HG03060 (cell line): ENCODE results near the gene ST6GALNAC4.

Experiments
- ATAC-seq: cut with Tn5 transposase; IDR thresholded peaks from one replicate; pipeline ENCODE4 v1.9.1; 2021; ENCODE audit warnings: low read depth, moderate number of reproducible peaks; ENCODE audit not compliant: unreplicated experiment

Gene ST6GALNAC4, protein sequence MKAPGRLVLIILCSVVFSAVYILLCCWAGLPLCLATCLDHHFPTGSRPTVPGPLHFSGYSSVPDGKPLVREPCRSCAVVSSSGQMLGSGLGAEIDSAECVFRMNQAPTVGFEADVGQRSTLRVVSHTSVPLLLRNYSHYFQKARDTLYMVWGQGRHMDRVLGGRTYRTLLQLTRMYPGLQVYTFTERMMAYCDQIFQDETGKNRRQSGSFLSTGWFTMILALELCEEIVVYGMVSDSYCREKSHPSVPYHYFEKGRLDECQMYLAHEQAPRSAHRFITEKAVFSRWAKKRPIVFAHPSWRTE

DNA sequence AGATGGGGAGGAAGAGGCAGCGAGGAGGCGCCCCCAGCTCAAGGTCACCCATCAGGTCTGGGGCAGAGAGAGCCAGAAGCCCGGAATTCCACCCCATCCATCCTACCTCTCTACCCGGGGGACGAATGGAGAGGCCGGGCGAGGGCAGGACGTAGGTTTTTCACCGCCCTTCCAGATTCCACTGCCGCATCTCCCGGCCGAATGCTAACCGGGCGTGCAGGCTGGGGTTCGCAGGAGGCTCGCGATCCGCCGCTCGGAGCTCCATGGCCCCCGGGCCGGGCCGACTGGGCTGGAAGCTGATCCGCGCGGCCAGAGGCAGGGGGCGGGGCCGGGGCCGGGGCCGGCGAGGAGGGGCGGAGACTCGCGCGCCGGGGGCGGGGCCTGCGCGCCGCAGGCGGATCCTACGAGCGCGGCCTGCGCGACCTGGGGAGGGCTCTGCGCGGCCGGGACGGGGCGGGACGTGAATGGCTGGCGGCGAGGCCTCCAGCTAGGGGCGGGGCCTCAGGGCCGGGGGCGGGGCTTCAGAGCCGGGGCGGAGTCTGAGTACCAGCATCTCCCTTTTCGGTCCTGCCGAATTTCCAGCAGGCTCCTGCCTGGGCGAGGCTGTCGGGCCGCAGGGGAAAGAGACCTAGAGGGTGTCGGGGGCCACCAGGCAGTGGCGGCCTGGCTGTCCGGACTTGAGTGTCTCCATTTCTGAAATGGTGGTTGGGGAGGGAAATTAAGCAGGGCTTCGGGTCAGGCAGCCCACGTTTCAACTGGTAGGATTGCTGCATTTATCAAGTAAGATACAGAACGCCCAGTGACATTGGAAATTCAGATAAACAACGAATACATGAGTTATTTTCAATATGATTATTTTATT lies at the start of gene ST6GALNAC4:
Gene ST6GALNAC4 (minus strand): TSS at position 322 of the 862 bp plus-strand sequence. CDS start 622 bp downstream, outside the sequence.
- ATAC-seq, result no peak

- no peak for ATAC-seq
Observed at GRCh38 chr9:127965953-127966352, 49.1 kb upstream of the ST6GALNAC4 start.

DNA sequence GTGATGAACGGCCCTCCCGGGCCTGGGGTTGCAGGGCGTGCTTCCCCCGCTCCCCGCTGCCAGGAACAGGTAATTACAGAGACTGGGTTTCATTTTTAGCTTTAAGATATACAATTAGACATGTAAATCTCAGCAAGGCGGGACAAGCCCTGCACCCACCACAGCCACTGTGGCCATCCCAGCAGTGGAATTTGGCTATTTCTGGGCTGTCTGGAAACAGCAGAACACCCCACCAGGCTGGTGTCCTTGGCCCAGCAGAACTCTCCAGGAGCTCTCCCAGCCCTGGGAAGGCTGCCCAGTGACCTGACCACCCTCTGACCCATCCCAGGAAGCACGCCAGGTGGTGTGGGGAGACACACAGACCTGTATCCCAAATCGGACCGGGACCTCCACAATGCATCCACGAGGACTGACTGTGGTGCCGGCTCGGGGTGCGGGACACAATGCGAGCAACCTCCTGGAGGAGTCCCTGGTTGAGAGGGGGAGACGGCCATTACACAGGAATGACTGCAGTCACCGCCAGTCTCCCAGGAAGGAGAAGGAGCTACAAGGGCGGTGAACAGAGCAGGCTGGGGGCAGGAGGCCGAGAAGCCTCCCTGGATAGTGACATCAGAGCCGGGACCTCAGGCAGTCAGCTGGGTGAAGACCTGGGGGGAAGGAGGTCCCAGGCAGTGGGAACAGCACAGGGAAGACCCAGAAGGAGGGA lies 46.7 kb upstream of the ST6GALNAC4 start:
- no peak for ATAC-seq

GRCh38 chr9:127963041-127963358 lies 46.2 kb upstream of the ST6GALNAC4 start:
- ATAC-seq, result no peak

DNA sequence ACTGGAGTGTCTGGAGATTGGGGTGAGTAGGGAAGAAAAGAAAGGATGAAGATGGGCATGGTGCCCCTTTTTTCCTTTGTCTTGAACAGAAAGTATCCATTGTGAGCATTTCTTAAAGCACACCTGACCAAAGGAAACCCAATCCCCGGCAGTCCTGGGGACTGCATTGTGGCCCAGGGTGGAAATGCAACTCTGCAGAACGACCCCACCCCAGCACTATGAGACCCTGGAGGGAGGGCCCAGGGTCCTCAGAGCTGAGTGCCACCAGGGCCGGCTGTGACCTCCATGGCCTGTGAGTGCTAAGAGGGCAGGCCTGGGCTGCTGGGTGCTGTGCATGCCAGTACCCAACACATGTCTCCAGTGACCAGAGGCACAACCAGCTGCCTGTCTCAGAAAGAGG lies 45.4 kb upstream of the ST6GALNAC4 start:
- ATAC-seq, result no peak

DNA sequence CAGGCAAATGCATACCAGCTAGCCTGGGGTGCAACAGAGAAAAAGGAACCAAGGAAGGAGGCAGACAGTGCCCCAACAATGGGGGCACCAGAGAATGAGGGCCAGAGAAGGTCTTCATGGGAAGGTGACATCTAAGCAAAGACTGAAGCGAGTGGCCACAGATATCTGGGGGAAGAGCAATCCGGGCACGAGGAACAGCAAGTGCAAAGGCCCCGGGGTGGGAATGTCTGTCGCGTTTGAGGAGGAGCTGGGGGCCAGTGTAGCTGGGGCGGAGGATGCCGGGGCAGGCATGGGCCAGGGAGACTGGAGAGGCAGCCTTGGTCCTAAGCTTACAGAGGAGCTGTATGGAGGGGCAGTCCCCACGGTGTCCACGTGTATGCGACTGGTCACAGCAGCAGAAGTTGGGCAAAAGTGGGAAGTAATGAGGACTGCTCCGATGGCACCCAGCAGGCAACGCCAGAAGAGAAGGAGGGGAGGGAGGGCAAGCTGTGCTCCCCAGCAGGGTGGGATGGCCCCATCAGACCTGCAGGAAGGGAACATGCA lies 44.8 kb upstream of the ST6GALNAC4 start:
- ATAC-seq, result no peak

DNA sequence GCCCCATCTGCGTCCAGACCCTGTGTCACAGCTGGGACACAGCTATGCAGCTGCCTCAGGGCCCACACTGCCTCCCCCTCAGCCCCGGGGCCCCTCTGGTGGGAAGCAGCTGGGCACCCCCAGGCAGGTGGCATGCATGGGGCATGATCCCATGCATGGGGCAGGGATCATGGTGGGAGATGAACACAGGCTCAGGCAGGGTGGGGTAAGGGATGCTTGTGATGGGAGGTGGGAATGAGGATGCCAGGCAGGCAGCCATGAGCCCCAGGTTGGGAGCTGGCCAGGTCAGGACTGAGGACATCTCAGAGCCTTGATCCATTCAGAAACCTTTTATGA lies 44.3 kb upstream of the ST6GALNAC4 start:
- ATAC-seq, result no peak

- ATAC-seq, result no peak
Observed at GRCh38 chr9:127960410-127961154, 43.7 kb upstream of the ST6GALNAC4 start.

DNA sequence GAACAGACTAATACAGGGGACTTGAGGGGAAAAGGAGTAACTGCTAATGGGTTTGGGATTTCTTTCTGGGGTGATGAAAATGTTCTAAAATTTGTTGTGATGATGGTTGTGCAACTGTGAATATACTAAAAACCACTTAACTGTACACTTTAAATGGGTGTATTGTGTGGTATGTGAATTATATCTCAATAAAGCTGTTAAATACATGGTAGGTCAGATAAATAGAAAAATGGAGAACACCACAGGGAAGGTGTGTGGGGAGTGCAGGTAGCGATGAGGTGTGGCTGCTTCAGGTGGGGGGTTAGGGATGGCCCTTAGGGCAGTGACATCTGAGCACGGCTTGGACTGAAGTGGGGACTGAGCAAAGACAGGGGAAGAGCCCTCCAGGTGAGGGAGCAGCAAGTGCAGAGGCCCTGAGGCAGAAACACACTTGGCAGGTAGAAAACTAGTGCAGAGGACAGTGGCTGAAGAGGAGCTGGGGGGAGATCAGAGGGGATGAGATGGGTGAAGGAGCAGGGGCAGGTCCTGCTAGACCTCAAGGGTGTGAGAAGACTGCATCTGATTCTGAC lies 43.1 kb upstream of the ST6GALNAC4 start:
- no peak for ATAC-seq

DNA sequence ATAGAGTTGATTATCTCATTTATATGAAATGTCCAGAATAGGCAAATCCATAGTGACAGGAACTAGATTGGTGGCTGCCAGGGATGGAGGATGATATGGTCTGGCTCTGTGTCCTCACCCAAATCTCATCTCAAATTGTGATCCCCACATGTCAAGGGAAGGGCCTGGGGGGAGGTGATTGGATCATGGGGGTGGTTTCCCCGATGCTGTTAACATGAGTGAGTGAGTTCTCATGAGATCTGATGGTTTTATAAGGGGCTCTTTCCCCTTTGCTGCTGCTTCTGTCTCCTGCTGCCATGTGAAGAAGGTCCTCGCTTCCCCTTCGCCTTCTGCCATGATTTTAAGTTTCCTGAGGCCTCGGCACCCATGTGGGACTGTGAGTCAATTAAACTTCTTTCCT lies 42.6 kb upstream of the ST6GALNAC4 start:
- ATAC-seq, result no peak

- no peak for ATAC-seq
Observed at GRCh38 chr9:127958728-127959127, 41.9 kb upstream of the ST6GALNAC4 start.

DNA sequence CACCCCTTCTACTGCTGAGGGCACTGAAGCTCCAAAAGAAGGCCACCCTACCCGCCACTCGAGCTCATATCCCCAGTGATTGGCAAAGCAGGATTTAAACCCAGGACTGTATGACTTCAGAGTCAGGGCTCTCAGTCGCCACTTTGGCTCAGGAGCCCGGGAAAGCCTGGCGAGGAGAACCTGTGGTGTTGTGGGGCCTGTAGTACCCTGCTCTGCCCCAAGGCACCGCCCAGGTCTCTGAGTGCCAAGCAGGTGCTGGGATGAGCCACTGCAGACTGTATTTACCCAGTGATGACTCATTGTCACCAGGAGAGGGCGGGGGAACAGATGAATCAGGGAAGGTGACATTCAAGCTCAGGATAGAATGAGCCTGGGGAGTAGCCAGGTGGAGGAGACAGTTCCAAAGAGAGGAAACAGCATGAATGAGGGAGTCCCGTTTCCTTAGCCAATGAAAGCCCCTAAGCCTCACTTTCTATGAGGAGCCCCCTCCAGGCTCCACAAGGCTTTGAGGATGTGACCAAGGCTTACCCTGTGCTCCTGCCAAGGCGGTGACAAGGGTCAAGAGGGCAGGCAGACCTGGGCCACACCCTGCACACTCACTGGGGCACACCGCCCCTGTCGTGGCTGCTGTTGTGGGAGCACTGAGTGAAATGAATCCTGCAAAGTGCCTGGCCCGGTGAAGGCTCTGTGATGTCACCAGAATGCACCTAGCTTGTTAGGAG lies 38.6 kb upstream of the ST6GALNAC4 start:
- ATAC-seq, result no peak

- ATAC-seq, result no peak
Observed at GRCh38 chr9:127954831-127955293, 38.0 kb upstream of the ST6GALNAC4 start.

DNA sequence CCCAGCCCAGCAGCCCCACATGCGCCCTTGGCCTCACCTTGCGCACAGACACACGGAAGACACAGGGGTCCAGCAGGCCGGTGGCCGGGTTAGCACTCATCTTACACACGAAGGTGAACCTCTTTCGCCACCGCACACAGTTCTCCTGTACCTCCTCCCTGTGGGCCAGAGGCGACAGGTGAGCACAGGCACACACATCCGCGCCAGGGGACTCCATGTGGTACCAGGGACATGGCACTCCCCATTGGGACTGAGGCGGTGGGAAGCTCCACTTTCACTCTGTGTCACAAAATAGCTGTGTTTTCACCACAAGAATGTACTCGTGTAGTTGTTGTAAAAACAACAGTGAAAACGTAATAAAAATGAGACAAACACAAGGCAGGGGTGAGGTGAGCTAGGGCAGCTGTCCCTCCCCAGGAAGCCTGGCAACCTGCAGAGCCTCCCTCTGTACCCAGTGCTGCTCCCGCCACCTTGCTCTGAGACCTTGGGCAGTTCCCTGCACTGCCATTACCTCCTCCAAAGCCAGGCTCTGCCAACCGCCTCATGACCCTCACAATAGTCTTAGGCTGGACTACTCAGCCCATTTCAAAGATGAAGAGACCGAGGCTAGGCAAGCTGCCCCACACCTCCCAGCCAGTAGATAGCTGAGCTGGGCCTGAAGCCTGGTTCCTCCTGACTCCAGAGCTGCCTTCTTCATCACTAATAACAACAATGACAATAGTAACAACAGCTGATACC lies 37.1 kb upstream of the ST6GALNAC4 start:
- ATAC-seq, result no peak

- no peak for ATAC-seq
Observed at GRCh38 chr9:127953154-127953553, 36.3 kb upstream of the ST6GALNAC4 start.

GRCh38 chr9:127950513-127951289 lies 33.9 kb upstream of the ST6GALNAC4 start:
- no peak for ATAC-seq

GRCh38 chr9:127949827-127950512 lies 33.1 kb upstream of the ST6GALNAC4 start:
- ATAC-seq, result no peak
